NCI-H187 (cell line): Measurements from ENCODE around the gene NFKBIE.

Experiments
- DNase-seq, 2 experiments: peaks; one replicate each; lab custom pipeline; 2025; lab: John Stamatoyannopoulos, UW

Gene NFKBIE

GRCh38 chr6:44272999-44273566, 7.7 kb upstream of the NFKBIE start:
- DNase-seq: no peak

DNA sequence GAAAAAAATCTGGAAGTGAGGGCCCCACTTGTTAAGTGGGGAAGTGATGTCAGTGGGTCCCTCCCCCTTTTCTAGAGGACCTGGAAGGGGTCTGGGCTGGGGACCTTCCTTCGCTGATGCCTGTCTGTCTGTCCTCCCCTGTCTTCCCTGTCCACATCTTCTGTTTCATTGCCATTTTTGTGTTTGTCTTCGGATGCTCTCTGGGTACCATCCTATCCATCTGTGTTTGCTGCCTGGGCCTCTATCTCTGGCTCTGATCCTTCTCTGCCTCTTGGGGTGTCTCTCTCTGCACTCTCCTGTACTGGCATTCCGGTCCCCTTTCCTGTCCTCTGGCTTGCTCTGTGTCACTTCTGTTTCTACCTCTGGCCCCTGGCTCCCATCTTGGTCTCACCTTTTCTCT, 7.2 kb upstream of the NFKBIE start:
- no peak for DNase-seq

DNA sequence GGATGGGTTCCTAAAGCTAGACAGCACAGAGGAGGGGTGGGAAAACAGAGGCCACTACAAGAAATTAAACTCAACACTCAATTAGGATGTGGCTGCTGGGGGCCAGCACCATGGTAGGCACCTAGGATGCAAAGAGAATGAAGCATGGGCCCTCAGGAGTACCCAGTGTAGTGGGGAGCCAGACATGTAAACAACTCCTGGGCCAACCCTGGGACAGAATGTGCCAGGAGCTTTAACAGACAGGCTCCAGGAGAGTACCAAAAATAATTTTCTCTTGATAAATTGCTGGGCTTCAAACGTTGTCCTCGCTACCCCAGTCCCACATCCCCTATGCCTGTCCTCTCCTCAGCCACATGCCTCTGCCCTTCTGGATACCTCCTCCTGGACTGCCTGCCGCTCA, 6.6 kb upstream of the NFKBIE start:
- no peak for DNase-seq

DNA sequence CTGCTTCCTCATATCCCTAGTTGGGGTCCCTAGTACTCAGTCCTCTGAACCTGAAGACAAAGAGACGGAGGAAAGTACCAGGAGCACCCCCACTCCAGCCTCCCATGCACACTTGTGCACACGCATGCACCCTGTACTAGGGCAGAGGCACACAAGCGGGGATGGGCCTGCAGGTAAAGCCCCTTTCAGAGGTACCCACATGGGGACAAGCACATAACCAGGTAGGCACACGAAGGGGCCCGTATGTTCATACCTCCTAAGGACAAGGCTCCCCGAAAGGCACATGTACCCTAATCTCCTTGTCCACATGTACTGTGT, 6.0 kb upstream of the NFKBIE start:
- DNase-seq: no peak

DNA sequence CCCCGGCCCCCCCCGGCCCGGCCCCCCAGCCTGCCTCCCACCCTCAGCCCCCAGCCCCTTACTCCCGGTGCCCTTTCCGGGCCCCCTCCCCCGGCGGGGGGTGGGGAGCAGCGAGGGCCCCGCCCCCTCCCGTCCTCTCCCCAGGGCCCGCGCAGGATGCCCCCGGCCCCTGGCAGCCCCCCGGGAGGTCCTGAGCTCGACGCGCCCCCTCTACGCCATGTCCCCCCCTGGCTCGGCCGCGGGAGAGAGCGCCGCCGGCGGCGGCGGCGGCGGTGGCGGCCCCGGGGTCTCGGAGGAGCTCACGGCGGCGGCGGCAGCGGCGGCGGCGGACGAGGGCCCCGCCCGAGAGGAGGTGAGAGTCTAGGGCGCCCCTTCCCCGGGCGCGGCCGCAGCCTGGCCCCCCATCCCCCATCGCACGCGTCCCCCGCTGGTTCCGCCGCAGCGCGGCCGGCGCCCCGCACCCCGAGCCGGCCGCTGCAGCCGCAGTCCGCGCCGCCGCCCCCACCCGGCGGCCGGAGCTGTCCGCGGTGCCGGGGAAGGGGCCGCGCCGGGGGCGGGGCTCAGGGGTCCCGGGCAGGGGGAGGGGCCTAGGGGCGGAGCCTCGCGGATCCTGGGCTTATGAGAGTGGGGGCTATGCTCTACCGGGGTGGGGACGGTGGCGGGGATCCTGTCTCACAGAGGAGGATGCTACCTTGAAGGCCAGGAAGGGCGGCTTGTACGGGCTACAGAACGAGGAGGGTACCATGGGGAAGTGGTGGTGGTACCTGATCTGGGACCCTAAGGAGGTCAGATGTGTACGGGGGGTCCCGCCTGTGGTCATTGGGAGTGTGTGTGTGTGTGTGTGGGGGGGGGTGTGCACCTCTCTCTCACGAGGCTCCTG, 5.4 kb upstream of the NFKBIE start:
- DNase-seq: no peak

GRCh38 chr6:44269921-44270525, 4.7 kb upstream of the NFKBIE start, which contains the start of gene TMEM151B:
Gene TMEM151B, plus strand, starts transcription at chr6:44270450. Its CDS starts 293 bp downstream, at chr6:44270743.
- no peak for DNase-seq

GRCh38 chr6:44269178-44269920, 4.0 kb upstream of the NFKBIE start:
- DNase-seq: no peak

DNA sequence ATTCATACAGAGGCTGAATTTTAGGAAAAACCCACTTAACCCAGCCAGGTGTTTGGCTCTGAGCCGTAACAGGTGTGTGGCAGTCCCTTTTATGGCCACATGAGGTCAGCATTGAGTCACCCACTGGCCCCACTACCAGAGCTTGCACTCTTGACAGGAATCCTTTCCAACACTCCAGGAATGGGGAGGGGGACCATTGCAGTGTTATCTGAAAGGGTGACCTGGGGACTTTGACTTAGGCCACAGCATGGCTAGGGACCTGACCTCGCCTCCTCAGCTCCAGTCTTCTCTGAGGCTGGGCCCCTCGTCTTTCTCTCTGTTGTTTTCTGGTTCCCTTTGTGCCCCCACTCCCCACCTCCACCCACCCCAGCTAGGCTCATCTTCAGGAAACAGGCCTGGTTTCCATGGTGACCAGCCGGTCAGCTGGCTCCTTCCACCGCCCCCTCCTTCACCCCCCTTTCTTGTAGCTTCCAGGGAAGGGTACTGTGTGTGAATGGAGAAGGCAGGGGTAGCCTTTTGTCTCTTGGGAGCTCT, 2.8 kb upstream of the NFKBIE start:
- peak; percentile 32 to 59 for DNase-seq

DNA sequence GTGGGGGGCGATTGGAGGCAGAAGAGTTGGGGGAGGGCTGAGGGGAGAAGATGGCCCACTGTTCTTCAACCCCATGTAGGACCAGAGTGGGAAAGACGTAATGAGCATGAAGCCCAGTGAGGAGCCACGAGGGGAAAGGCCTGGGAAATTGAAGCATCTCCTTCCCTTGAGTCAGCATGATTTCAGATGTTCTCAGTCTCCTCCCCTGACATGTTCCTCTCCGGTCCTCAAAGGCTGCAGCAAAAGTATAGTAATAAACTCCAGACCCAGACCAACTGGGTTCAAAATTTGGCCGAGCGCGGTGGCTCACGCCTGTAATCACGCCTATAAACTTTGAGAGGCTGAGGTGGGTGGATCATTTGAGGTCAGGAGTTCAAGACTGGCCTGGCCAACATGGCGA, 1.9 kb upstream of the NFKBIE start:
- no peak for DNase-seq

GRCh38 chr6:44266347-44266746, 996 bp upstream of the NFKBIE start:
- no peak for DNase-seq

DNA sequence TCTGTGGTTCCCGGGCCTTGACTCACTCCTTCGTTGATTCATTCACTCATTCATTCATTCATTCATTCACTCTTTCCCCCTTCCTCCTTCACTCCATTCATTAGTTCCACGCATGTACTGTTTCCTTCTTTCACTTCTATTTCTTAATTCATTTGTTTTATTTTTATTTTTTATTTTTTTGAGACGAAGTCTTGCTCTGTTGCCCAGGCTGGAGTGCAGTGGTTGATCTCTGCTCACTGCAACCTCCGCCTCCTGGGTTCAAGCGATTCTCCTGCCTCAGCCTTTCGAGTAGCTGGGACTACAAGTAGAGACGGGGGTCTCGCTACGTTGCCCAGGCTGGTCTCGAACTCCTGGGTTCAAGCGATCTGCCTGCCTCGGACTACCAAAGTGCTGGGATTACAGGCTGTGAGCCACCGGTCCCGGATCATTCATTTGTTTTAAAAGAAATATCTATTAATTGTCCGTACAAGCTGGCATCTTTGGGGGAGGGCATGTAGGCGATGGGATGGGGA, 427 bp upstream of the NFKBIE start:
- no peak for DNase-seq

- no peak for DNase-seq
Observed at GRCh38 chr6:44264154-44265006, 971 bp downstream of the NFKBIE start.

DNA sequence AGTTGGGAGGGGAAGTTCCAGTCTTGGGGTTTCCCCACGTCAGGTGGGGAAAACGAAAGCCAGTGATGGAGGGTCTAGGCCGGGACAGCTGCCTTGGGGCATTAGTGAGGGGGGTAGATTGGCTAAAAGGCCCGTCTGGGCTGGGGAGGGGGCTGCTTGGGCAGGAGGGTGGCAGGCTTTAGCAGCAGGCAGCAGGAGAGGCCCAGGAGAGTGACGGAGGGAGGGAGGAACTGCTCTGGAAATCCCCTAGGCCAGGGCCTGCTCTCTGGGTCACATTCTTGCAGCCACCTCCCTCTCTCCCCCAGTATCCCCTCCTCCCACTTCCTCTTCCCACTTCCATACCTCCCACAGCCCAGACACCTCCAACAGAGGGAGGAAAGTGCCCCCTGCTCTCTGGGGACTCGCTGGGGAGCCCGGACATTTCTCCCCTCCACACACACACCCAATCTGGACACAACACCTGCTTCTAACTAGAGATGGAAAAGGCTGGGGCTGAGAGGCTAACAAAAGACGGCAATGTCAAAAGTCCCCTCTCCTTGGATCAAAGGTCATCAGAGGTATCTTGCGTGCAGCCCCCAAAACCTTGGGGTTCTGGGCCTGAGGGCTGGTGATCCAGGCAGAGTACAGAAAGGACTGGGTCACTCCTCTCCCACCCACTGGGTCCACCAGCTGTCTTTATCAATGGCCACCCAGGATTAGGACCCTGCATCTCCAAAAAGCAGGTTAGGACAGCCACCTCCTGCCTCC, 1.8 kb downstream of the NFKBIE start:
- no peak for DNase-seq

- DNase-seq: no peak
Observed at GRCh38 chr6:44262467-44263353, 2.6 kb downstream of the NFKBIE start.

GRCh38 chr6:44261581-44261980, 3.8 kb downstream of the NFKBIE start:
- no peak for DNase-seq

DNA sequence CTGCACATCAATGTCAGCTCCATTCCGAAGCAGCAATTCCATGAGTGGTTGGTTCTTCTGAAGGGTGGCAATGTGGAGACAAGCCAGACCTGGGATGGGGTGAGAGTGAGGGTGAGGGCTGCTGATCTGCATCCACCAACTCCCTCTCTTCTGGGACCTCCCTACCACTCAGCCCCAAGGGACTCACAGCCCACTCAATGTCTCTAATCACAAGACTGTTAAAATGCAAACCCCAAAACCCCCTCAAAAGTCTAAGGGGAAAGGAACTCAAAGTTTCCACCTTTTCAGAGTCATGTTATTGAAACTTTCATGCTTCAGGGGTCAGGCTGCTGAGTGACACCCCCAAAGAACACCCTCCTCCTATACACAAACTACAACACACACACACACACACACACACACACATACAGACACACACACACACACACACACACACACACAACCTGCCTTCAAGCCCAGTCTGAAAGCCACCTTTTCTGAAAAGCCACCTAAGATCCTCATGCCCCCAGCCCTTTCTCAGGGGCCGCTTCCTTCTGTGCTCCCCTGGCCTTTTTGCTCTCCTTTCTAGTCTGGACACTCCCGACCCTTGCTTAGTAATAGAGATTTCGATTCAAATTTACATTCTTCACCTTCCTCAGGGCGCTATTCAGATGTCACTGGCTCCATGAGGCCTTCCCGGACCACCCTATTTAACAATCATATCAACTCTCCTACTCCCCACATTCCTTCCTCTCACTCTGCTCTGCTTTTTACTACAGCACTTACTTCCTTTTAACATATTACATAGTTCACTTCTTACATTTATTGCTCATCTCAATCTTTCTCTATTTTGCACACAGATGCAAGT, 4.7 kb downstream of the NFKBIE start:
- no peak for DNase-seq

- DNase-seq: no peak
Observed at GRCh38 chr6:44260011-44260410, 5.3 kb downstream of the NFKBIE start.

- DNase-seq: no peak
Observed at GRCh38 chr6:44258921-44259320, 6.4 kb downstream of the NFKBIE start.
